NCI-H1048 (cell line): ENCODE measurements around the gene NOC2L.
"Not testable (repeated sequence)": the region's sequence is repeated elsewhere in the genome, so short reads cannot be mapped to it uniquely, and the experiment has no call there.

ENCODE experiments used
- DNase-seq: peaks from one replicate; lab custom pipeline; 2025; lab: John Stamatoyannopoulos, UW

The NOC2L gene

GRCh38 chr1:993379-993995 is 34.4 kb upstream of the NOC2L start:
- DNase-seq, result no peak

- DNase-seq, result no peak
Observed at GRCh38 chr1:992362-992761, 33.3 kb upstream of the NOC2L start.

- DNase-seq, result no peak
Observed at GRCh38 chr1:991895-992294, 32.8 kb upstream of the NOC2L start.

- not testable (repeated sequence) for DNase-seq
Observed at GRCh38 chr1:991275-991674, 32.2 kb upstream of the NOC2L start.

GRCh38 chr1:988061-988460 is 29.0 kb upstream of the NOC2L start:
- DNase-seq, result not testable (repeated sequence)

- DNase-seq, result no peak
Observed at GRCh38 chr1:985126-985525, 26.1 kb upstream of the NOC2L start.

- DNase-seq, result no peak
Observed at GRCh38 chr1:984476-984814, 25.4 kb upstream of the NOC2L start.

GRCh38 chr1:983798-984475 is 24.9 kb upstream of the NOC2L start:
- no peak for DNase-seq

GRCh38 chr1:982765-983436 is 23.8 kb upstream of the NOC2L start:
- DNase-seq, result no peak

GRCh38 chr1:981955-982558 is 23.0 kb upstream of the NOC2L start, which contains the start of gene PERM1:
PERM1 (minus strand) TSS chr1:982093; CDS start chr1:981029, 1,064 bp downstream.
- no peak for DNase-seq

GRCh38 chr1:981491-981954 is 22.5 kb upstream of the NOC2L start:
- DNase-seq, result no peak

GRCh38 chr1:980602-981395 is 21.7 kb upstream of the NOC2L start:
- DNase-seq, result no peak

- no peak for DNase-seq
Observed at GRCh38 chr1:980137-980571, 21.1 kb upstream of the NOC2L start.

- DNase-seq, result no peak
Observed at GRCh38 chr1:979744-980072, 20.7 kb upstream of the NOC2L start.

- DNase-seq, result no peak
Observed at GRCh38 chr1:978835-979743, 20.0 kb upstream of the NOC2L start.

GRCh38 chr1:978069-978834 is 19.2 kb upstream of the NOC2L start:
- no peak for DNase-seq

GRCh38 chr1:976791-977190 is 17.7 kb upstream of the NOC2L start:
- DNase-seq, result not testable (repeated sequence)

GRCh38 chr1:975896-976683 is 17.0 kb upstream of the NOC2L start:
- no peak for DNase-seq

- DNase-seq, result no peak
Observed at GRCh38 chr1:975365-975764, 16.3 kb upstream of the NOC2L start.
